ENCODE data around the gene MRPL17. TPM values are rescaled to one million over a fixed set of nuclear protein-coding genes. Genes with fewer than 3 reads are reported as not detected.

Gene MRPL17
- total and polyA plus RNA-seq, 9 of the 15 experiments (the other 6 are each of a cell fraction or from before 2014, with no cell fraction given): 33.9 to 81.6 (median 43.9) TPM

GRCh38 chr11:6693342-6694228 is 10.4 kb upstream of the MRPL17 start (continued):
- TF ChIP-seq CHD4 (IDR thresholded peaks at IDR 0.05; ENCODE audit: insufficient read depth, insufficient replicate concordance, low read depth, low read length, poor library complexity, severe bottlenecking): no peak
- TF ChIP-seq ZNF444 (CRISPR knock-in tag; IDR thresholded peaks at IDR 0.05): no peak
- TF ChIP-seq USF2 (CRISPR knock-in tag; IDR thresholded peaks at IDR 0.05): no peak
- TF ChIP-seq SOX6 (IDR thresholded peaks at IDR 0.05): 0 out of 2 replicates have a peak, but pooled peaks have one; percentile 19
- 0 out of 2 replicates have a peak, but pooled peaks have one; percentile 5 for TF ChIP-seq TSHZ1 (CRISPR knock-in tag; IDR thresholded peaks at IDR 0.05)
- TF ChIP-seq, protein P1, sequence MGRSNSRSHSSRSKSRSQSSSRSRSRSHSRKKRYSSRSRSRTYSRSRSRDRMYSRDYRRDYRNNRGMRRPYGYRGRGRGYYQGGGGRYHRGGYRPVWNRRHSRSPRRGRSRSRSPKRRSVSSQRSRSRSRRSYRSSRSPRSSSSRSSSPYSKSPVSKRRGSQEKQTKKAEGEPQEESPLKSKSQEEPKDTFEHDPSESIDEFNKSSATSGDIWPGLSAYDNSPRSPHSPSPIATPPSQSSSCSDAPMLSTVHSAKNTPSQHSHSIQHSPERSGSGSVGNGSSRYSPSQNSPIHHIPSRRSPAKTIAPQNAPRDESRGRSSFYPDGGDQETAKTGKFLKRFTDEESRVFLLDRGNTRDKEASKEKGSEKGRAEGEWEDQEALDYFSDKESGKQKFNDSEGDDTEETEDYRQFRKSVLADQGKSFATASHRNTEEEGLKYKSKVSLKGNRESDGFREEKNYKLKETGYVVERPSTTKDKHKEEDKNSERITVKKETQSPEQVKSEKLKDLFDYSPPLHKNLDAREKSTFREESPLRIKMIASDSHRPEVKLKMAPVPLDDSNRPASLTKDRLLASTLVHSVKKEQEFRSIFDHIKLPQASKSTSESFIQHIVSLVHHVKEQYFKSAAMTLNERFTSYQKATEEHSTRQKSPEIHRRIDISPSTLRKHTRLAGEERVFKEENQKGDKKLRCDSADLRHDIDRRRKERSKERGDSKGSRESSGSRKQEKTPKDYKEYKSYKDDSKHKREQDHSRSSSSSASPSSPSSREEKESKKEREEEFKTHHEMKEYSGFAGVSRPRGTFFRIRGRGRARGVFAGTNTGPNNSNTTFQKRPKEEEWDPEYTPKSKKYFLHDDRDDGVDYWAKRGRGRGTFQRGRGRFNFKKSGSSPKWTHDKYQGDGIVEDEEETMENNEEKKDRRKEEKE (IDR thresholded peaks at IDR 0.05; ENCODE audit: borderline replicate concordance in 1 of 2, control insufficient read depth in 1 of 2, low read depth in 2 of 2, low read length in 1 of 2): no peak
- no peak for TF ChIP-seq NCOR1 (IDR thresholded peaks at IDR 0.05)
- TF ChIP-seq SMAD4 (CRISPR knock-in tag; conservative IDR thresholded peaks at IDR 0.05): no peak
- no peak for TF ChIP-seq RBM22 (IDR thresholded peaks at IDR 0.05; ENCODE audit: low read depth, low read length, poor library complexity, severe bottlenecking)
- peak; percentile 84 for TF ChIP-seq ZNF589 (CRISPR knock-in tag; IDR thresholded peaks at IDR 0.05; ENCODE audit: low read depth)
- TF ChIP-seq HNRNPL (IDR thresholded peaks at IDR 0.05; ENCODE audit: low read depth, low read length): no peak
- TF ChIP-seq ZNF140 (CRISPR knock-in tag; IDR thresholded peaks at IDR 0.05): no peak
- TF ChIP-seq BRF2 (IDR thresholded peaks at IDR 0.05; ENCODE audit: borderline replicate concordance, insufficient read depth, insufficient read length): no peak
- no peak for TF ChIP-seq NBN (IDR thresholded peaks at IDR 0.05; ENCODE audit: low read depth)
- no peak for TF ChIP-seq STAT5B (CRISPR knock-in tag; IDR thresholded peaks at IDR 0.05)
- TF ChIP-seq CTBP1 (IDR thresholded peaks at IDR 0.05; ENCODE audit: borderline replicate concordance): no peak
- peak; percentile 8; the same call in 1 of the 2 replicates for TF ChIP-seq DDX20 (tag; IDR thresholded peaks at IDR 0.05; ENCODE audit: low read depth)
- TF ChIP-seq KDM1A (IDR thresholded peaks at IDR 0.05): peak; percentile 68 to 70; a peak in 3 of 4 replicates

Measured in K562 (cell line).